Stomach (tissue), 9 donors: ENCODE measurements around the gene HS6ST3. TPM values are rescaled to one million over a fixed set of nuclear protein-coding genes. Genes with fewer than 3 reads are reported as not detected.

Source experiments
- DNase-seq, 2 donors: peaks; one replicate each; pipeline versions ENCODE4 v3.0.0 to v3.0.0-alpha.2; 2013 to 2019
- H3K27ac ChIP-seq, 5 donors: fragments of 200-600 bp in 4 of 5; sonication (generic) in 4 of 5; one replicate each; pipeline ENCODE4 v1.5.1; 2013 to 2019; ENCODE audit warnings: mild to moderate bottlenecking in 1 of 5, moderate library complexity in 1 of 5
- H3K27me3 ChIP-seq, 3 donors: fragments of 200-600 bp; sonication (generic); one replicate each; pipeline ENCODE4 v1.5.1; 2017 to 2019; ENCODE audit warnings: mixed run types in 1 of 3
- H3K36me3 ChIP-seq, 4 donors: fragments of 200-600 bp; sonication (generic); 1 replicate in 3 of 4; 2 replicates in 1 of 4; pipeline ENCODE4 v1.5.1; 2016 to 2019
- H3K4me1 ChIP-seq, 4 donors: fragments of 200-600 bp; sonication (generic); one replicate each; pipeline ENCODE4 v1.5.1; 2016 to 2019
- H3K4me3 ChIP-seq, 4 donors: fragments of 200-600 bp; sonication (generic) in 3 of 4; one replicate each; pipeline ENCODE4 v1.5.1; 2016 to 2019; ENCODE audit warnings: mild to moderate bottlenecking in 1 of 4
- H3K9me3 ChIP-seq, 4 donors: fragments of 200-600 bp; sonication (generic); one replicate each; pipeline ENCODE4 v1.5.1; 2016 to 2019
- EP300 ChIP-seq: sonication (generic); formaldehyde crosslinking; IDR thresholded peaks from one replicate; pipeline ENCODE4 v1.6.1; 2017; ENCODE audit warnings: antibody characterized with exemption
- POLR2A ChIP-seq, 4 donors: fragments of 450-650 bp; IDR thresholded peaks; one replicate each; pipeline ENCODE4 v1.6.1; 2016; ENCODE audit warnings: antibody characterized with exemption in 4 of 4, control low read depth in 2 of 4, mild to moderate bottlenecking in 1 of 4, moderate library complexity in 1 of 4
- POLR2AphosphoS5 ChIP-seq, 3 donors: sonication (generic); formaldehyde crosslinking; IDR thresholded peaks; one replicate each; pipeline ENCODE4 v1.6.1; 2016; ENCODE audit warnings: antibody characterized with exemption in 3 of 3
- WGBS, 5 donors: extraction: QIAGEN DNeasy Blood & Tissue Kit in 3 of 5; methylation state at CpG; one replicate each; pipeline versions ENCODE4 v1.1.5 to v1.1.7; 2013 to 2018; 5-methylcytosine and 5-hydroxymethylcytosine counted together
- intact Hi-C: fragments of 100-400 bp; cut with DNase I; formaldehyde crosslinking; loops from one replicate; pipeline ENCODE4 v1.15.1; 2023; ENCODE audit warnings: low total_unique reads
- polyA plus RNA-seq, 3 donors: library from polyadenylated mRNA; stranded (reverse); fragments of 200-250 nt; gene quantifications; one replicate each; pipeline ENCODE4 v1.2.3, GENCODE V29; 2013
- total RNA-seq, 5 donors: library from RNA; depleted of rRNA; stranded (reverse); fragments of >200 nt; gene quantifications; one replicate each; pipeline versions ENCODE4 v1.1.0 to v1.2.3, GENCODE V29; 2014 to 2016
- TF ChIP-seq, protein P1 (sequence below), 7 experiments: fragments of 450-650 bp in 4 of 7; fragments of 200-600 bp in 3 of 7; sonication (generic) in 3 of 7; IDR thresholded peaks; one replicate each; pipeline ENCODE4 v1.5.1; 2016 to 2019; ENCODE audit warnings: antibody characterized with exemption in 7 of 7, control low read depth in 2 of 7, mild to moderate bottlenecking in 1 of 7
- donor health status: healthy with polysubstance abuse.
- donor health status: Bipolar disorder and iron deficiency.
- donor health status: healthy.

The HS6ST3 gene
- total and polyA plus RNA-seq, 8 donors = 0.15 to 4.0 (median 0.75) TPM; not detected in 1

DNA sequence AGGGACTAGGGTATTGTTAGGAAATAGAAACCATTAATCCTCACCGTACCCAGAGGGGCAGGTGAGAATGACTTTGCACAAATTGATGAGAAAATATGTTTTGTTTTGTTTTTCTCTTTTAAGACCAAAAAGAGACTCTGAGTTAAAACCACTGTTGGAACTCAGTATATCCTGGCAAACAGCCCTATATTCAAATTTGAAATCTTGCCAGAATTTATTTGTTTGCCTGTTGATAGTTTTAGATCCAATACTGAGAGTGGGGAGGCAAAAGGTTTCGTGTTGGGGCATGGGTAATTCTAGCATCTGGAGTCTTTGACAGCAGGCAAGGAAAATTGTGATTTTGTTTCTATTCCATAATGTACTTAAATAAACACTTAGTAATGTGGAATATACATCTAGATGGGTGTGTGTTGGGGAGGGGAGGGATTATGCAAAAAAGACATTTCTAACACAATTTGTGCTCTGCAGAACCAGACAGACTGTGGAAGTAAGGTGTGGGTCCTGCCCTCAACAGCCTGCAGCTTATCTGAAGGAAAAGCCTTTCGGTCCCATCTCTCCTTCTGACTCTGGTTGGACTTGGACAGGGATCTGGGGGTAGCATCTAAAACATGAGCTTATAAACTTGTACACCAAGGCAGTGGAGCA, 713.7 kb downstream of the HS6ST3 start:
- 79 to 87% (median 80%) methylated on average over 3 of the region's 3 CpGs for WGBS, 5 donors
- no peak for DNase-seq
- Histone ChIP-seq H3K27ac (no peak overlapping the region), H3K4me3 (no peak overlapping the region), H3K36me3 (no peaks in the 10 kb centered on the region), H3K27me3 (no peaks in the 10 kb centered on the region), H3K4me1 (no peaks in the 10 kb centered on the region), H3K9me3 (no peaks in the 10 kb centered on the region)
- intact Hi-C loops = no loop called here
- TF ChIP-seq POLR2AphosphoS5 (IDR thresholded peaks at IDR 0.05) = no peak

DNA sequence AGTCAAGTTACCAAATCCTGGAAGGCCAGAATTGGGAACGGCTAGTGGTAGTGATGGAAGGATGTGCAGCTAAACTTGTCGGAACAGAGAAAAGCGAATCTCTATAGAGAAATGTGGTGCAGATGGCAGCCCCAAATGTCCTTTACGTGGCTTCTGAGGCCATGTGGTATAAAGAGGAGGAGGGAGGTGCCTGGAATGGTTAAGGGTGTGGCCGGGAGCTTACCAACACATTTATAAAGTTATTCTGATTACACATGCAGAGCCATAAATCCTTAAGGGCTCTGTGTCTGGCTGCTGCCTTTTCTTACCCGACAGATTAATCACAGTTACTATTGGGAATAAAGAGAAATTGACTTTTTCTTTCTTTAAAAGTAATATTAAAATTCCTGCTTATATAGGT, 714.3 kb downstream of the HS6ST3 start:
- no peak for TF ChIP-seq POLR2A (IDR thresholded peaks at IDR 0.05)
- TF ChIP-seq, protein P1, sequence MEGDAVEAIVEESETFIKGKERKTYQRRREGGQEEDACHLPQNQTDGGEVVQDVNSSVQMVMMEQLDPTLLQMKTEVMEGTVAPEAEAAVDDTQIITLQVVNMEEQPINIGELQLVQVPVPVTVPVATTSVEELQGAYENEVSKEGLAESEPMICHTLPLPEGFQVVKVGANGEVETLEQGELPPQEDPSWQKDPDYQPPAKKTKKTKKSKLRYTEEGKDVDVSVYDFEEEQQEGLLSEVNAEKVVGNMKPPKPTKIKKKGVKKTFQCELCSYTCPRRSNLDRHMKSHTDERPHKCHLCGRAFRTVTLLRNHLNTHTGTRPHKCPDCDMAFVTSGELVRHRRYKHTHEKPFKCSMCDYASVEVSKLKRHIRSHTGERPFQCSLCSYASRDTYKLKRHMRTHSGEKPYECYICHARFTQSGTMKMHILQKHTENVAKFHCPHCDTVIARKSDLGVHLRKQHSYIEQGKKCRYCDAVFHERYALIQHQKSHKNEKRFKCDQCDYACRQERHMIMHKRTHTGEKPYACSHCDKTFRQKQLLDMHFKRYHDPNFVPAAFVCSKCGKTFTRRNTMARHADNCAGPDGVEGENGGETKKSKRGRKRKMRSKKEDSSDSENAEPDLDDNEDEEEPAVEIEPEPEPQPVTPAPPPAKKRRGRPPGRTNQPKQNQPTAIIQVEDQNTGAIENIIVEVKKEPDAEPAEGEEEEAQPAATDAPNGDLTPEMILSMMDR (IDR thresholded peaks at IDR 0.05) = no peak
- TF ChIP-seq EP300 = no peak
- TF ChIP-seq POLR2AphosphoS5 (IDR thresholded peaks at IDR 0.05) = no peak
- intact Hi-C loops = no loop called here

DNA sequence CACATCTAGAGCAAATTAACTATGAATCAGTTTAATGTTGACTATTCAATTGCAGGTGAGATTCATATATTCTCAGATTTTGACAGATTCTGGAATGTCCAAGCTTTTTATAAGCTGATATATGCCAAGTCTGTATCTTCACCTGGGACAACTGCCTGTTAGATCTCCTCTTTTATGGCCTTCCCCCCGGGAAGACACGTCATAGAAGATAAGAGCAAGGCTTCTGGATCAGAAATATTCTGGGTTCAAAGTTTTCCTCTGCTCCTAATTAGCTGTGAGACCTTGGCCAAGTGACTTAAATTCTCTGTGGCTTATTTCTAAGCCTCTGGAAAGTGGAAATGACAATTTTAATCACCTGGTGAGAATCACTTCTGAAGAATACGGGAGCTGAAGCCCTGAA, 716.8 kb downstream of the HS6ST3 start:
- no peak for DNase-seq
- Histone ChIP-seq H3K36me3 (no peaks in the 10 kb centered on the region), H3K27ac (no peak overlapping the region), H3K4me3 (no peak overlapping the region), H3K27me3 (no peaks in the 10 kb centered on the region), H3K9me3 (no peaks in the 10 kb centered on the region), H3K4me1 (peaks cover 0 to 22% (median 15%) of the 10 kb centered on the region in 4 donors)
- WGBS, 5 donors = 85 to 98% (median 91%) methylated on average over 3 of the region's 3 CpGs
- intact Hi-C loops = no loop called here
- TF ChIP-seq, protein P1 (IDR thresholded peaks at IDR 0.05) = no peak
- TF ChIP-seq EP300 (no peak), POLR2AphosphoS5 (IDR thresholded peaks at IDR 0.05) (no peak), POLR2A (IDR thresholded peaks at IDR 0.05) (no peak)

More for the DNA sequence above, 714.3 kb downstream of the HS6ST3 start:
- Histone ChIP-seq H3K9me3 (no peaks in the 10 kb centered on the region), H3K36me3 (no peaks in the 10 kb centered on the region), H3K4me1 (peaks cover 0 to under 1% (median 0%) of the 10 kb centered on the region in 4 donors), H3K27me3 (no peaks in the 10 kb centered on the region), H3K27ac (no peak overlapping the region), H3K4me3 (no peak overlapping the region)
- no peak for DNase-seq
- 66 to 89% (median 82%) methylated on average over 6 of the region's 6 CpGs for WGBS, 5 donors

DNA sequence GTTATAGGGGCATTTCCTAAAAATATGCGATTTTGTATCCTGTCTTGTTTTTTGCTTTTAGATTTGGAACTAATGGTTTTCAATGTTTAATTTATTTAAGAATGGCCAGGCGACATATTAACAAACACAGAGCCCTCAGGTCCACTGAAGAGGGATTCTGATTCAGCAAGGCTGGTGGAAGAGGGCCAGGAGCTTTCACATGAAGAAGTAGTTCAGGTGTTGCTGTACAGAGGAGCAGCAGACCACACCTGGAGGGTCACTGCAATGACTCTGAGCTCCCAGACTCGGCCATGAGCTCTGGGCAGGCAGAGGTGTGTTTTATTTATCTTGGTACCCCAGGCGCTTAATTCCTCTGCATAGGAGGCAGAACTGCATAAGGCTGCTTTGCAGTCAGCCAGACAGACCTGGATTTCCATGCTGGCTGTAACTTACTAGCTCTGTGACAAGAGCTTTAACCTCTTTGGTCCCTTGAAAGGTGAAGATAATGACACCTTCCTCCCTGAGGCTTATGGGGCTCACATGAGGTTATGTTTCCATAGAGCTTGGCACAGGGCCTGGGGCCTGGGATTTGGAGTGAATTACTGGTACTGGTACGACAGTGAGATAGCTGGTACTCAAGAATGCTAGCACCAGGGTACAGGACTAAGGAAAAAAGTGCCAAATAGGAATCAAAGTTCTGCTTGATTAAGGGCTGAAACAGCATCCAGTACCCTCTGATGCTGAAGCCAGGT, 719.6 kb downstream of the HS6ST3 start:
- Histone ChIP-seq H3K9me3 (peaks cover 0 to 8% (median 0%) of the 10 kb centered on the region in 4 donors), H3K27ac (peak overlapping the region in 2 of 5 donors; percentile 2 to 31), H3K4me3 (no peak overlapping the region), H3K27me3 (no peaks in the 10 kb centered on the region), H3K4me1 (peaks cover 0 to 22% (median 15%) of the 10 kb centered on the region in 4 donors), H3K36me3 (no peaks in the 10 kb centered on the region)
- WGBS, 5 donors = 36 to 54% (median 46%) methylated on average over 5 of the region's 5 CpGs
- intact Hi-C loops = no loop called here
- DNase-seq = peak in 1 of 2 donors; percentile 50
- TF ChIP-seq, protein P1 (IDR thresholded peaks at IDR 0.05) = no peak
- TF ChIP-seq EP300 = no peak
- no peak for TF ChIP-seq POLR2AphosphoS5 (IDR thresholded peaks at IDR 0.05)
- TF ChIP-seq POLR2A (IDR thresholded peaks at IDR 0.05) = no peak
